Loucy (cell line): ENCODE results near the gene LSM3.

ENCODE experiments used
- CTCF ChIP-seq: fragments of 200-600 bp; sonication (generic); conservative IDR thresholded peaks from 2 replicates; pipeline ENCODE4 v1.5.1; 2014; ENCODE audit warnings: mild to moderate bottlenecking, antibody characterized with exemption, low read length
- EZH2phosphoT487 ChIP-seq: fragments of 200-600 bp; IDR thresholded peaks from 2 replicates; pipeline ENCODE4 v1.6.1; 2018; ENCODE audit warnings: antibody characterized with exemption, mild to moderate bottlenecking, moderate library complexity, borderline replicate concordance

GRCh38 chr3:14162178-14162577 is 16.4 kb upstream of the LSM3 start:
- TF ChIP-seq CTCF: no peak
- TF ChIP-seq EZH2phosphoT487: no peak
